Breast epithelium (tissue), 3 donors: ENCODE measurements around the gene TCTA.

Experiments used
- POLR2A ChIP-seq: fragments of 450-650 bp; IDR thresholded peaks from one replicate; pipeline ENCODE4 v1.6.1; 2016; ENCODE audit warnings: antibody characterized with exemption, mild to moderate bottlenecking, moderate library complexity
- POLR2AphosphoS5 ChIP-seq, 3 donors: sonication (generic); formaldehyde crosslinking; IDR thresholded peaks; one replicate each; pipeline ENCODE4 v1.6.1; 2017; ENCODE audit warnings: antibody characterized with exemption in 3 of 3
- TF ChIP-seq, protein P1 (sequence below), 3 donors: fragments of 450-650 bp; IDR thresholded peaks; one replicate each; pipeline ENCODE4 v1.5.1; 2016 to 2017; ENCODE audit warnings: antibody characterized with exemption in 3 of 3, mild to moderate bottlenecking in 3 of 3, moderate library complexity in 3 of 3

DNA sequence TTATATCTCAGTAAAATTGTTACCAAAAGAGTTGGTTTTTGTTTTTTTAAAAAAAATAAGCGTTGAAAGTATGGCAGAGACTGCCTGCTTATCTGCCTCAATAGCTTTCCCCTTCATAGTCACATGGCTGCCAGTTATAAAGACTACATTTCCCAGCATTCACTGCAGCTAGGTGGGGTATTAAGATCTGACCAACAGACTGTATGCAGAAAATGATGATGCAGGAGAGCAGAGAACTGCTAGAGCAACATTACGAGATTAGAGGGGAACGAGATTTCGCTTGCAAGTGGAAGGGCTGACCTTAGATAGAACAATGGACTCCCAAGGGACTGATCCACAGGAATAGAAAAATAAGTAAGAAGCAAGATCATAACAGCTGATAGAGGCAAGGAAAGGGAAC is 14.8 kb upstream of the TCTA start:
- TF ChIP-seq POLR2A, result no peak
- TF ChIP-seq, protein P1, sequence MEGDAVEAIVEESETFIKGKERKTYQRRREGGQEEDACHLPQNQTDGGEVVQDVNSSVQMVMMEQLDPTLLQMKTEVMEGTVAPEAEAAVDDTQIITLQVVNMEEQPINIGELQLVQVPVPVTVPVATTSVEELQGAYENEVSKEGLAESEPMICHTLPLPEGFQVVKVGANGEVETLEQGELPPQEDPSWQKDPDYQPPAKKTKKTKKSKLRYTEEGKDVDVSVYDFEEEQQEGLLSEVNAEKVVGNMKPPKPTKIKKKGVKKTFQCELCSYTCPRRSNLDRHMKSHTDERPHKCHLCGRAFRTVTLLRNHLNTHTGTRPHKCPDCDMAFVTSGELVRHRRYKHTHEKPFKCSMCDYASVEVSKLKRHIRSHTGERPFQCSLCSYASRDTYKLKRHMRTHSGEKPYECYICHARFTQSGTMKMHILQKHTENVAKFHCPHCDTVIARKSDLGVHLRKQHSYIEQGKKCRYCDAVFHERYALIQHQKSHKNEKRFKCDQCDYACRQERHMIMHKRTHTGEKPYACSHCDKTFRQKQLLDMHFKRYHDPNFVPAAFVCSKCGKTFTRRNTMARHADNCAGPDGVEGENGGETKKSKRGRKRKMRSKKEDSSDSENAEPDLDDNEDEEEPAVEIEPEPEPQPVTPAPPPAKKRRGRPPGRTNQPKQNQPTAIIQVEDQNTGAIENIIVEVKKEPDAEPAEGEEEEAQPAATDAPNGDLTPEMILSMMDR (IDR thresholded peaks at IDR 0.05), result no peak
- no peak for TF ChIP-seq POLR2AphosphoS5 (IDR thresholded peaks at IDR 0.05)
